GM12878 (cell line): ENCODE data around the gene PDIA4.

Experiments used
- BACH1 ChIP-seq: fragments of 450-650 bp; IDR thresholded peaks from 2 replicates; pipeline ENCODE4 v1.6.1; 2017; ENCODE audit warnings: mild to moderate bottlenecking, borderline replicate concordance
- CHD2 ChIP-seq: IDR thresholded peaks from 2 replicates; pipeline ENCODE4 v1.6.1; 2011; ENCODE audit warnings: low read depth, low read length, improper control_type of control experiment, borderline replicate concordance
- CREB1 ChIP-seq: IDR thresholded peaks from 2 replicates; pipeline ENCODE4 v1.6.1; 2012; ENCODE audit warnings: low read depth, mild to moderate bottlenecking, inconsistent platforms
- CTCF ChIP-seq, 3 experiments: IDR thresholded peaks in 2 of 3; conservative IDR thresholded peaks in 1 of 3; 2 replicates each; pipeline ENCODE4 v1.5.1; 2011; ENCODE audit warnings: low read depth in 3 of 3, low read length in 3 of 3, mild to moderate bottlenecking in 3 of 3, control low read depth in 2 of 3, moderate library complexity in 2 of 3, inconsistent platforms in 1 of 3, mixed read lengths in 1 of 3; ENCODE audit not compliant: control insufficient read depth in 2 of 3, insufficient read depth in 1 of 3; ENCODE audit errors: extremely low read depth in 1 of 3
- POLR2AphosphoS5 ChIP-seq: IDR thresholded peaks from 2 replicates; pipeline ENCODE4 v1.6.1; 2011; ENCODE audit warnings: mild to moderate bottlenecking, low read length, inconsistent platforms
- RCOR1 ChIP-seq: conservative IDR thresholded peaks from 2 replicates; pipeline ENCODE4 v1.6.1; 2012; ENCODE audit warnings: low read depth, low read length, improper control_type of control experiment
- SP1 ChIP-seq: IDR thresholded peaks from one replicate; pipeline ENCODE4 v1.6.1; 2011; ENCODE audit warnings: low read depth, low read length
- TBL1XR1 ChIP-seq: IDR thresholded peaks from 2 replicates; pipeline ENCODE4 v1.6.1; 2012; ENCODE audit warnings: low read depth, low read length, improper control_type of control experiment
- TCF7 ChIP-seq: IDR thresholded peaks from 2 replicates; pipeline ENCODE4 v1.6.1; 2014; ENCODE audit warnings: antibody characterized with exemption, borderline replicate concordance
- YY1 ChIP-seq: IDR thresholded peaks from 2 replicates; pipeline ENCODE4 v1.6.1; 2011; ENCODE audit warnings: low read depth, mild to moderate bottlenecking, low read length
- ZZZ3 ChIP-seq: IDR thresholded peaks from 2 replicates; pipeline ENCODE4 v1.6.1; 2011; ENCODE audit warnings: low read depth; ENCODE audit not compliant: control insufficient read depth, insufficient read length
- TF ChIP-seq, protein P1 (sequence below): IDR thresholded peaks from 2 replicates; pipeline ENCODE4 v1.6.1; 2011; ENCODE audit warnings: low read depth, low read length, improper control_type of control experiment, borderline replicate concordance
- TF ChIP-seq, protein P2 (sequence below): fragments of 450-650 bp; IDR thresholded peaks from 2 replicates; pipeline ENCODE4 v1.6.1; 2016; ENCODE audit warnings: mild to moderate bottlenecking, moderate library complexity, borderline replicate concordance
- TF ChIP-seq, protein P3 (sequence below): IDR thresholded peaks from 2 replicates; pipeline ENCODE4 v1.6.1; 2012; ENCODE audit warnings: low read depth, low read length, improper control_type of control experiment

GRCh38 chr7:148958061-148958460 is 70.2 kb downstream of the PDIA4 start:
- TF ChIP-seq CREB1 = no peak
- TF ChIP-seq CTCF (IDR thresholded peaks at IDR 0.05 in 2 of 3, conservative IDR thresholded peaks at IDR 0.05 in 1 of 3; ENCODE audit: control insufficient read depth in 2 of 3, extremely low read depth in 1 of 3, insufficient read depth in 1 of 3, low read depth in 3 of 3, low read length in 3 of 3) = no peak
- TF ChIP-seq, protein P1, sequence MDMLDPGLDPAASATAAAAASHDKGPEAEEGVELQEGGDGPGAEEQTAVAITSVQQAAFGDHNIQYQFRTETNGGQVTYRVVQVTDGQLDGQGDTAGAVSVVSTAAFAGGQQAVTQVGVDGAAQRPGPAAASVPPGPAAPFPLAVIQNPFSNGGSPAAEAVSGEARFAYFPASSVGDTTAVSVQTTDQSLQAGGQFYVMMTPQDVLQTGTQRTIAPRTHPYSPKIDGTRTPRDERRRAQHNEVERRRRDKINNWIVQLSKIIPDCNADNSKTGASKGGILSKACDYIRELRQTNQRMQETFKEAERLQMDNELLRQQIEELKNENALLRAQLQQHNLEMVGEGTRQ = no peak
- no peak for TF ChIP-seq CHD2
- TF ChIP-seq, protein P2, sequence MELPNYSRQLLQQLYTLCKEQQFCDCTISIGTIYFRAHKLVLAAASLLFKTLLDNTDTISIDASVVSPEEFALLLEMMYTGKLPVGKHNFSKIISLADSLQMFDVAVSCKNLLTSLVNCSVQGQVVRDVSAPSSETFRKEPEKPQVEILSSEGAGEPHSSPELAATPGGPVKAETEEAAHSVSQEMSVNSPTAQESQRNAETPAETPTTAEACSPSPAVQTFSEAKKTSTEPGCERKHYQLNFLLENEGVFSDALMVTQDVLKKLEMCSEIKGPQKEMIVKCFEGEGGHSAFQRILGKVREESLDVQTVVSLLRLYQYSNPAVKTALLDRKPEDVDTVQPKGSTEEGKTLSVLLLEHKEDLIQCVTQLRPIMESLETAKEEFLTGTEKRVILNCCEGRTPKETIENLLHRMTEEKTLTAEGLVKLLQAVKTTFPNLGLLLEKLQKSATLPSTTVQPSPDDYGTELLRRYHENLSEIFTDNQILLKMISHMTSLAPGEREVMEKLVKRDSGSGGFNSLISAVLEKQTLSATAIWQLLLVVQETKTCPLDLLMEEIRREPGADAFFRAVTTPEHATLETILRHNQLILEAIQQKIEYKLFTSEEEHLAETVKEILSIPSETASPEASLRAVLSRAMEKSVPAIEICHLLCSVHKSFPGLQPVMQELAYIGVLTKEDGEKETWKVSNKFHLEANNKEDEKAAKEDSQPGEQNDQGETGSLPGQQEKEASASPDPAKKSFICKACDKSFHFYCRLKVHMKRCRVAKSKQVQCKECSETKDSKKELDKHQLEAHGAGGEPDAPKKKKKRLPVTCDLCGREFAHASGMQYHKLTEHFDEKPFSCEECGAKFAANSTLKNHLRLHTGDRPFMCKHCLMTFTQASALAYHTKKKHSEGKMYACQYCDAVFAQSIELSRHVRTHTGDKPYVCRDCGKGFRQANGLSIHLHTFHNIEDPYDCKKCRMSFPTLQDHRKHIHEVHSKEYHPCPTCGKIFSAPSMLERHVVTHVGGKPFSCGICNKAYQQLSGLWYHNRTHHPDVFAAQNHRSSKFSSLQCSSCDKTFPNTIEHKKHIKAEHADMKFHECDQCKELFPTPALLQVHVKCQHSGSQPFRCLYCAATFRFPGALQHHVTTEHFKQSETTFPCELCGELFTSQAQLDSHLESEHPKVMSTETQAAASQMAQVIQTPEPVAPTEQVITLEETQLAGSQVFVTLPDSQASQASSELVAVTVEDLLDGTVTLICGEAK = no peak
- TF ChIP-seq YY1 = no peak
- no peak for TF ChIP-seq ZZZ3
- TF ChIP-seq POLR2AphosphoS5 = no peak
- no peak for TF ChIP-seq BACH1
- TF ChIP-seq, protein P3, sequence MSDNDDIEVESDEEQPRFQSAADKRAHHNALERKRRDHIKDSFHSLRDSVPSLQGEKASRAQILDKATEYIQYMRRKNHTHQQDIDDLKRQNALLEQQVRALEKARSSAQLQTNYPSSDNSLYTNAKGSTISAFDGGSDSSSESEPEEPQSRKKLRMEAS = no peak
- TF ChIP-seq TBL1XR1 = no peak
- TF ChIP-seq RCOR1 = no peak
- no peak for TF ChIP-seq TCF7
- no peak for TF ChIP-seq SP1
